HG03139 (cell line): ENCODE results near the gene SLC30A3.
"Not testable (repeated sequence)": the region's sequence is repeated elsewhere in the genome, so short reads cannot be mapped to it uniquely, and the experiment has no call there.

Experiments used
- ATAC-seq: cut with Tn5 transposase; IDR thresholded peaks from one replicate; pipeline ENCODE4 v1.9.1; 2021; ENCODE audit not compliant: unreplicated experiment

Gene SLC30A3, protein sequence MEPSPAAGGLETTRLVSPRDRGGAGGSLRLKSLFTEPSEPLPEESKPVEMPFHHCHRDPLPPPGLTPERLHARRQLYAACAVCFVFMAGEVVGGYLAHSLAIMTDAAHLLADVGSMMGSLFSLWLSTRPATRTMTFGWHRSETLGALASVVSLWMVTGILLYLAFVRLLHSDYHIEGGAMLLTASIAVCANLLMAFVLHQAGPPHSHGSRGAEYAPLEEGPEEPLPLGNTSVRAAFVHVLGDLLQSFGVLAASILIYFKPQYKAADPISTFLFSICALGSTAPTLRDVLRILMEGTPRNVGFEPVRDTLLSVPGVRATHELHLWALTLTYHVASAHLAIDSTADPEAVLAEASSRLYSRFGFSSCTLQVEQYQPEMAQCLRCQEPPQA

GRCh38 chr2:27262379-27263286 is at the start of gene SLC30A3:
Gene SLC30A3, minus strand, starts transcription at chr2:27263047. Its CDS starts 141 bp downstream, at chr2:27262906.
- ATAC-seq: no peak

DNA sequence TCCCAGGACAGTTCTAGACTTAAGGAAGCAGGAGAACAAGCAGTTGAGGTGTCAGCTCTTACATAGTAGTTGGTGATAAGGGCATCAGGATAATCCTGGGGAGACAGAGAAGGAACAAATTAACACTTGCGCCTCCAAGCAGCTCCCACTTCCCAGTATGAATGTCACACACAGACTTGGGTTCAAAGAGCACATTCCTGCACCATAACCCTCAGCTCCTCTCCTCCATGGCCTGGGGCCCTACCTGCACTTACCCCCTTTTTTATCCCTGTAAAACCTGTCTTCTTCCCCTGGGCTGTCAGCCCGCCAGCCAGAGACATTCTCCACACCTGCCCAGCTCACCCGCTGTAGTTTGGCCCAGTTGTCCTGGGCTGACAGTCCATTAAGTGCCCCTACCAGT is 49.3 kb upstream of the SLC30A3 start:
- no peak for ATAC-seq

- ATAC-seq: no peak
These were observed 46.8 kb upstream of the SLC30A3 start for GRCh38 chr2:27309651-27310050.

DNA sequence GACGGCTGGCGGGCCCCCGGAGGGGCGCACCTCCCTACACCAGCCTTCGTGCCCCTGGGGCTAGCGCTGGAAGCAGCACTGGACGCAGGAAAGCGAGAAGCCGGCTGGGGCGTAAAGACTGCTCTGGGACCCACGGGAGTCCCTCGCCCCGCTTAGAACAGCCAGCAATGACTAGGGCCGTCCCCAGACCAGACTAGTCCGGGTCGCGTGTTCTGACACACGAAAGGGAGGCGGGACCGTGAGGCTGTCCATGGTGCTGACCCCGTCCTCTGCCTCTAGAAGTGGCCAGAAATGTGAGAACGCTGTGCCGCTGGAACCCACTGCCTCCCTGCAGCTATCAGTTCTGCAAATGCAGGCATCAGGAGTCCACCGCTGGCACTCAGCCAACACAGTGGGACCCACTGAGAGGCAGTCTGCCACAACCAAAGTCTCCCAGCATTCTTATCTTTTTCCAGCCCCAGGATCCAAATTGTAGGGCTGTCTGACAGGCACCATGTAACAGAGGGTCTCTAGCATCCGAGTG is 45.6 kb upstream of the SLC30A3 start, which contains the start of gene UCN:
UCN (minus strand) TSS at position 87 of the 523 bp plus-strand sequence. CDS start 550 bp downstream, outside the sequence.
- no peak for ATAC-seq

GRCh38 chr2:27307545-27308358 is 44.9 kb upstream of the SLC30A3 start:
- ATAC-seq: no peak

DNA sequence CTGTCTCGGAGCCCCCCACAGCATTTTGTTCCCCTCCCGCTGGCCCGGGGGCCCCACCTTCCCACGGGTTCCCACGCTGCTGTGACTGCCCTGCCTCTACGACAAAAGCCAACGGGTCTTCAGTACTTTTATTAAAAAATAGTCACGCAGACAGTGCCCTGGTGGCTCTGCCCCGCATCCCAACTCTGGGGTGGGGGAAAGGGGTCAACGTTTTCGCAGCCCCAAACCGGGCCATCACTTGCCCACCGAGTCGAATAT is 44.4 kb upstream of the SLC30A3 start:
- no peak for ATAC-seq

DNA sequence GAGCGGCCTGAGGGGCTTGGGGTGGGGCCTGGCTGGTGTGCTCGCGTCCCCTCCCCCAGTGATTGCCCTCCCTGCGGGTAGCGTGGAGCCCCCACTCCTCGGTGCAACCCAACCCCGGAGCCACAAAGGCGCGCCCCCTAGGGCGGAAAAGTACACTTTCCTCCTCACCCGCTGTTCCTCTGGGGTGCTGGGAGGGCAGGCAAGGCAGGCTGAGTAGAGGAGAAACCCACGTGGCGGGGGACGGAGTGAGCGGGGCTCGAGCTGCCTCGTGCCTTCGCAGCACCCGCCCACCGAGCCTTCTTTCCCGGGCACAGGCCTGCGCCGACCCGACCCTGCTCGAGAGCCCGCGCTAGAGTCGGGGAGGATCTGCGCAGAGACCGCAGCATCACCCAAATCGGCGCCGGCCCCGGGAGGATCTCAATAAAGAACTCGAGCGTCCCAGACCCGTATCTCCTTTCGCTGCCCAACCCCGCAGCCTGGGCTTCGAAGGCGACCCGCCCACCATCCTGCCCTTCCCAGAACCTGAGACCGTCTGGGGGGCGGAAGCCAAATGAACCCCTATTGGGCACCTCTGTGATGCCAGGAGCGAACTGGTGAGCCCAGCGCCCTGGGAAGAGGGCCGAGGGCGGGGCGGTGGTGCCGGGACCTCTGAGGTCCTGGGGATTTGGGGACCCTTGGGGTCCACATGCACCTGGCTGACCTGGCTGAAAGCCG is 43.9 kb upstream of the SLC30A3 start:
- no peak for ATAC-seq

DNA sequence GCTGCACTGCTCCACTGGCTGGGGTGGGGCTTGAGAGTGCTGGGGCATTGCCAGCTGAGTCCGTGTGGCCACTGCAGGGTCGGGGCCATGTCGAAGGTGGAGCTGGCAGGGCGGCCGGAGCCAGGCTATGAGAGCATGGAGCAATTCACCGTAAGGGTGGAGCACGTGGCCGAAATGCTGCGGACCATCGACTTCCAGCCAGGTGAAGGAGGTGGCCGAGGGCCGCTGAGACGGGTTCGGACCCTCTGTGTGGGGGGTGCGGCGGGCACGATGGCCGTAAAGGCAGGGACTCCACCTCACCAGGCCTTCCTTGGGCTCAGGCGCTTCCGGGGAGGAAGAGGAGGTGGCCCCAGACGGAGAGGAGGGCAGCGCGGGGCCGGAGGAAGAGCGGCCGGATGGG is 43.3 kb upstream of the SLC30A3 start:
- no peak for ATAC-seq

DNA sequence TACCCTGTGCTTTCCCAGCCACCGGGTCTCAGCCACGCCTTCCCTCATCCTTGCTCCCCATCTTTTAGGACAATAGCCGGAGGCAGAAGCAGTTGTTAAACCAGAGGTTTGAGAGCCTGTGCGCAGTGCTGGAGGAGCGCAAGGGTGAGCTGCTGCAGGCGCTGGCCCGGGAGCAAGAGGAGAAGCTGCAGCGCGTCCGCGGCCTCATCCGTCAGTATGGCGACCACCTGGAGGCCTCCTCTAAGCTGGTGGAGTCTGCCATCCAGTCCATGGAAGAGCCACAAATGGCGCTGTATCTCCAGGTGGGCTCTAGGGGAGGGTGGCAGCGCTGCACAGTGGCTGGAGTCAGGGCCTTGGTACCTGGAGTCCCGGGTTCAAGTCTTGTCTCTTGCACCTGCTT is 42.7 kb upstream of the SLC30A3 start:
- ATAC-seq: no peak

DNA sequence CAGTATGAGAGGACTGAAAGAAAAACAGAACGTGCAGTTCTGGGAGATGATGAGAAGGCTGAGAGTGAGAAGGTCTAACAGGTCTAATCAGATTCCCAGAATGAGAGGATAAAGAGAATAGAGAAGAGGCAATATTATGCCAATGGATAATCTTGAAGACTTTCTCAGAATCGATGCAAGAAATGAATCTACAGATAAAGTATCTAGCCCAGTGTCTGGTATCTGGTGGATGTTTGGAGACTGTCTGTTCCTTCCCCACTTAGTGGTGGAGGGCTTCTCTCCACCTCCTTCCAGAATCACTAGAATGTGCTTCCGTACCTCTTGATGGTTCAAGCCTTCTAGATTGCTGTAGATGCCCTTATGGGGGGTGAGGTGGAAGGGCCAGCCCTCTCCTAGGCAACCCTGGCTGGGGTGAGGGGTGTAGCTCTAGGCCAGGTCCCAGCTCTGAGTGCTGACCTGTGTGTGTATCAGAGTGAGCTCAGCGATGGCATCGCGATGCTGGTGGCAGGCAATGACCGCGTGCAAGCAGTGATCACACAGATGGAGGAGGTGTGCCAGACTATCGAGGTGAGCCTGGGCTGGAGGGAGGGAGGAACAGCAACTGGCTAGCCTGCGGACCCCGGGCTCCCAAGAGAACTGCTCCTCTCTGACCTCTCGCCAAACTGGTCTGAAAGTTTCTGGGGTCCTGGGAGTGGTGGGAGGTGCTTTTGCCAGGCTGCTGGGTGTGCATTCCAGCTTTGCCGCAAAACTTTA is 41.8 kb upstream of the SLC30A3 start:
- ATAC-seq: no peak

- no peak for ATAC-seq
These were observed 40.5 kb upstream of the SLC30A3 start for GRCh38 chr2:27303093-27304025.

GRCh38 chr2:27300606-27301005 is 37.8 kb upstream of the SLC30A3 start:
- not testable (repeated sequence) for ATAC-seq

- ATAC-seq: no peak
These were observed 35.7 kb upstream of the SLC30A3 start for GRCh38 chr2:27298391-27299080.

DNA sequence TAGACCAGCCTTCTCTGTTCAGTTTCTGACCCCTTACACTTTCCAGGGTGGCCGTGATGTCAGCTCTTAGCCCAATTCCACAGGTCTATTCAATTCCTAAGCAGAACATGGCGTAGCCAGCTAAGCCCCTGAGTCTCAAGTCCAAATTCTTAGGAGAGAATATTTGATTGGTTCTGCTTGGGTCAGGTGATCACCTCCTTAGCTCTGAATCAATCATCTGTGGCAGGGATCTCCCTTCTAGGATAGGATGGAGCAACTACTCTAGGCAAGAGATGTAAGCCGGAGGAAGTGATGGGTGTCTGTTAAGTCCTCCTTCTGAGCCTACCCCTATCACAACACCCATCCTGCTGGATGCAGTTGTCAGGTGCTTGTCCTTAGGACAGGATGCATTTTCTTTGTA is 34.3 kb upstream of the SLC30A3 start:
- ATAC-seq: no peak

DNA sequence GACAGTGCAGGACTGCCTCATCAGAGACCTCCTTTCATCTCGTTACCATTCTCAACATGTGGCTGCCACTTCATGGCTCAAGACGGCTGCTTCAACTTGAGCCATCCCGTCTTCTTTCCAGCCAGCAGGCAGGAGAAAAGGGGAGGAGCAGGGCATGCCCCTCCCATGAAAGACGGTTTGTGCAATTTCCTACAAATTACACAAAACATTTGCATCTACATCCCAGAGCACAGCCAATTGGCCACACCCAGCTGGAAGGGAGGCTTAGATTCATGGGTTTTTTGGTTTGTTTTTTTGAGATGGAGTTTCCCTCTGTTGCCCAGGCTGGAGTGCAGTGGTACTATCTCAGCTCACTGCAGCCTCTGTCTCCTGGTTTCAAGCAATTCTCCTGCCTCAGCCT is 33.6 kb upstream of the SLC30A3 start:
- no peak for ATAC-seq

DNA sequence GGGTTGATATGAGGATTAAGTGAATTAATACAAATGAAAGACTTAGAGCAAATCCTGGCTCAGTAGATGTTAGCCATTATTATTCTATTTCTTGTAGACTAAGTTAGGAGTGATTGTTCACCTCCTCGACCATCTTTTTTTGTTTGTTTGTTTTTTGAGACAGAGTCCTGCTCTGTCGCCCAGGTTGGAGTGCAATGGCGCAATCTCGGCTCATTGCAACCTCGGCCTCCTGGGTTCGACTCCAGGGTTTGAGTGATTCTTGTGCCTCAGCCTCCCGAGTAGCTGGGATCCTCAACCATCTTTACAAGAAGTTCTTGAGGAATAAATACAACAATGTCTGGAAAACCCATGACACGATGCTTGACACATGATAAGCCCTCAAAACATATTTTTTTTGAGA is 32.1 kb upstream of the SLC30A3 start:
- ATAC-seq: no peak

DNA sequence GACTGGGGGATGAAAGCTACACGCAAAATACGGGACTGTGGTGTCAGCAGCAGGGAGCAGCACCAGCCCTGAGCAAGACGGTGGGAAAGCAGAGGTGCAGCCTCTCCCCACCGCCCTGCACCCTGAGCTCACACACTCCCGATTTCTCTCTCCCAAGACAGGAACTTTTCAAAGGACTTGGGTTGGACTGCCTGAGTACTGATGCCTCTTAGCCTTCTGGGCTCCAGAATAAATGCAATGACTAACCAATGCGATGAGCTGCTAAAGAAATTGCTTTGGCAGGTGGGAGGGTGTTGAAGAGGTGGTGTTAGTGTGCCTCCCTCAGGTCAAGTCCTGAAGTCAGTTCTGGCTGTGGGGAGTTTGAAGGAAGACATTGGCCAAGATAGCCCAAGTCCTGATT is 29.0 kb upstream of the SLC30A3 start:
- no peak for ATAC-seq

DNA sequence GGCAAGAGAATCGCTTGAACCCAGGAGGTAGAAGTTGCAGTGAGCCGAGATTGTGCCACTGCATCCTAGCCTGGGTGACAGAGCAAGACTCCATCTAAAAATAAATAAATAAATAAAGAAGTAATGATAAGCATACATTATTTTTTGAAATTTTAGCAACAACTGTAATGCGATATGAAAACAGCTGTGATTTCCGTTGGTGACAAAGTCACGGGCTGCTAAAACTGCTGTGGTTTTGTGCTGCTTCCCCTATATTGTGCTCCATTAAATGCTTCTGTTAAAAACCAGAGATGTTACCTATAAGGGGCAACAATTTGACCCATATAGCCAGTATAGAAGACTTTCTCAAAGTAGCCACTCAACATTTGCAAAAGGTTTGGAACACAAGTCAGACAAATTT is 27.7 kb upstream of the SLC30A3 start:
- no peak for ATAC-seq
